HUDEP-2 (cell line): ENCODE results near the gene OR1L4.

Experiments
- DNase-seq, 76 experiments: peaks; one replicate each; lab custom pipeline; 2025; ENCODE audit not compliant: unreplicated experiment in 76 of 76; lab: John Stamatoyannopoulos, UW

OR1L4 gene

GRCh38 chr9:122723690-122724089 is at the start of gene OR1L4:
Gene OR1L4 (plus strand): TSS chr9:122723990. CDS start chr9:122723990, 0 bp downstream.
- no peak for DNase-seq

- no peak for DNase-seq
Measured at GRCh38 chr9:122684851-122685250, 38.9 kb upstream of the OR1L4 start.

- DNase-seq, result no peak
Measured at GRCh38 chr9:122695696-122696095, 28.1 kb upstream of the OR1L4 start.

GRCh38 chr9:122718038-122718437 is 5.8 kb upstream of the OR1L4 start:
- no peak for DNase-seq

- no peak for DNase-seq
Measured at GRCh38 chr9:122719218-122719617, 4.6 kb upstream of the OR1L4 start.

GRCh38 chr9:122742003-122742402 is 18.2 kb downstream of the OR1L4 start, which contains the start of gene OR1L6:
Gene OR1L6 (plus strand): TSS chr9:122742303. CDS start chr9:122749848, 7,545 bp downstream.
- no peak for DNase-seq

GRCh38 chr9:122754825-122755224 is 31.0 kb downstream of the OR1L4 start:
- no peak for DNase-seq

- no peak for DNase-seq
Measured at GRCh38 chr9:122767817-122768216, 44.0 kb downstream of the OR1L4 start.
